SK-N-SH (cell line): ENCODE data around the gene TRIM54. TPM values are rescaled to one million over a fixed set of nuclear protein-coding genes. Genes with fewer than 3 reads are reported as not detected.

Experiments used
- CTCF ChIA-PET: fragments of 300-600, 350-600 bp; formaldehyde crosslinking; extraction: SDS; loops from one replicate; lab custom pipeline; 2021; lab: Yijun Ruan, JAX
- POLR2A ChIA-PET: fragments of 350-600 bp; sonication (Branson Sonifier 250); formaldehyde crosslinking; extraction: SDS; loops from one replicate; lab custom pipeline; 2020; ENCODE audit warnings: antibody characterized with exemption, inconsistent platforms; lab: Yijun Ruan, JAX
- DNase-seq: peaks from one replicate; pipeline ENCODE4 v3.0.0; 2012
- H2AFZ ChIP-seq: fragments of 200-600 bp; sonication (generic); 2 replicates; pipeline ENCODE4 v1.8.1; 2016; ENCODE audit warnings: antibody characterized with exemption, mild to moderate bottlenecking, low read depth
- H3F3A ChIP-seq: fragments of 200-600 bp; sonication (generic); replicated peaks from 2 replicates; pipeline ENCODE3; 2016; ENCODE audit warnings: antibody characterized with exemption, mild to moderate bottlenecking; ENCODE audit not compliant: insufficient read depth
- H3K27ac ChIP-seq, 2 experiments: fragments of 200-500 bp in 1 of 2; fragments of 200-600 bp in 1 of 2; sonication (Bioruptor generic) in 1 of 2; sonication (generic), shearing (Covaris generic) in 1 of 2; 2 replicates each; pipeline versions ENCODE4 v1.5.1 to v1.6.1; 2014 to 2016; ENCODE audit warnings: low read depth in 2 of 2, inconsistent platforms in 1 of 2, low read length in 1 of 2, mild to moderate bottlenecking in 1 of 2, mixed read lengths in 1 of 2
- H3K27me3 ChIP-seq: fragments of 200-600 bp; sonication (generic), shearing (Covaris generic); 2 replicates; pipeline ENCODE4 v1.6.1; 2016; ENCODE audit warnings: mixed run types; ENCODE audit not compliant: insufficient read depth
- H3K36me3 ChIP-seq, 2 experiments: fragments of 200-500 bp in 1 of 2; fragments of 200-600 bp in 1 of 2; sonication (Bioruptor generic) in 1 of 2; sonication (generic) in 1 of 2; replicated peaks in 1 of 2; 2 replicates each; pipeline versions ENCODE3 to v1.5.1; 2014 to 2016; ENCODE audit warnings: low read length in 1 of 2, mild to moderate bottlenecking in 1 of 2; ENCODE audit not compliant: insufficient read depth in 2 of 2, control insufficient read depth in 1 of 2
- H3K4me1 ChIP-seq, 2 experiments: fragments of 200-500 bp in 1 of 2; fragments of 200-600 bp in 1 of 2; sonication (Bioruptor generic) in 1 of 2; sonication (generic), shearing (Covaris generic) in 1 of 2; 2 replicates each; pipeline versions ENCODE4 v1.5.1 to v1.6.1; 2014 to 2016; ENCODE audit warnings: low read depth in 1 of 2, low read length in 1 of 2, mixed run types in 1 of 2; ENCODE audit not compliant: insufficient read depth in 2 of 2, control insufficient read depth in 1 of 2
- H3K4me2 ChIP-seq: fragments of 200-600 bp; sonication (generic), shearing (Covaris generic); 2 replicates; pipeline ENCODE4 v1.6.1; 2017; ENCODE audit warnings: mixed run types
- H3K4me3 ChIP-seq, 2 experiments: fragments of 200-500 bp in 1 of 2; fragments of 200-600 bp in 1 of 2; sonication (Bioruptor generic) in 1 of 2; sonication (generic), shearing (Covaris generic) in 1 of 2; 2 replicates each; pipeline versions ENCODE4 v1.5.1 to v1.8.1; 2014 to 2016; ENCODE audit warnings: low read depth in 2 of 2, inconsistent platforms in 1 of 2, low read length in 1 of 2, mild to moderate bottlenecking in 1 of 2, mixed read lengths in 1 of 2, moderate library complexity in 1 of 2
- H3K79me2 ChIP-seq: fragments of 200-600 bp; sonication (generic); 2 replicates; pipeline ENCODE4 v1.8.1; 2017; ENCODE audit warnings: mild to moderate bottlenecking; ENCODE audit not compliant: insufficient read depth
- H3K9ac ChIP-seq: fragments of 200-600 bp; sonication (generic); 2 replicates; pipeline ENCODE4 v1.6.1; 2017; ENCODE audit warnings: mixed run types
- H3K9me2 ChIP-seq: fragments of 200-600 bp; sonication (generic); 2 replicates; pipeline ENCODE4 v1.6.1; 2017; ENCODE audit warnings: mixed run types
- H3K9me3 ChIP-seq: fragments of 200-600 bp; sonication (generic); 2 replicates; pipeline ENCODE4 v1.6.1; 2017; ENCODE audit warnings: mixed run types, mild to moderate bottlenecking, moderate library complexity
- H4K20me1 ChIP-seq: fragments of 200-600 bp; sonication (generic); 2 replicates; pipeline ENCODE4 v1.6.1; 2017; ENCODE audit warnings: mild to moderate bottlenecking, mixed run types; ENCODE audit not compliant: insufficient read depth
- FOSL2 ChIP-seq: IDR thresholded peaks from 2 replicates; pipeline ENCODE4 v1.4.0; 2012; ENCODE audit warnings: low read depth, mild to moderate bottlenecking, moderate library complexity, borderline replicate concordance
- FOXJ3 ChIP-seq: sonication (generic); formaldehyde crosslinking; IDR thresholded peaks from 2 replicates; pipeline ENCODE4 v1.5.1; 2020; ENCODE audit warnings: mild to moderate bottlenecking, missing genetic modification reagents
- FOXM1 ChIP-seq: IDR thresholded peaks from 2 replicates; pipeline ENCODE4 v1.4.0; 2012; ENCODE audit warnings: low read depth, mild to moderate bottlenecking
- MEF2A ChIP-seq: IDR thresholded peaks from 2 replicates; pipeline ENCODE4 v1.4.0; 2012; ENCODE audit warnings: low read depth, borderline replicate concordance
- MXI1 ChIP-seq: IDR thresholded peaks from 2 replicates; pipeline ENCODE4 v1.6.1; 2012; ENCODE audit warnings: mild to moderate bottlenecking, low read depth, low read length, improper control_type of control experiment
- RAD21 ChIP-seq: IDR thresholded peaks from 2 replicates; pipeline ENCODE4 v1.6.1; 2012; ENCODE audit warnings: mild to moderate bottlenecking, low read length
- RCOR1 ChIP-seq: fragments of 150-350 bp; IDR thresholded peaks from 2 replicates; pipeline ENCODE4 v1.6.1; 2017; ENCODE audit warnings: antibody characterized with exemption, low read length
- RFX5 ChIP-seq: IDR thresholded peaks from 2 replicates; pipeline ENCODE4 v1.6.1; 2012; ENCODE audit warnings: mild to moderate bottlenecking, improper control_type of control experiment, low read length
- RXRA ChIP-seq: IDR thresholded peaks from 2 replicates; pipeline ENCODE4 v1.4.0; 2012; ENCODE audit warnings: low read depth, mild to moderate bottlenecking, borderline replicate concordance
- SIN3A ChIP-seq: IDR thresholded peaks from 2 replicates; pipeline ENCODE4 v1.6.1; 2012; ENCODE audit warnings: low read depth, mild to moderate bottlenecking, low read length, moderate library complexity, borderline replicate concordance
- SMC3 ChIP-seq: IDR thresholded peaks from 2 replicates; pipeline ENCODE4 v1.6.1; 2012; ENCODE audit warnings: low read depth, low read length, improper control_type of control experiment
- TAF1 ChIP-seq: IDR thresholded peaks from 2 replicates; pipeline ENCODE4 v1.6.1; 2012; ENCODE audit warnings: low read depth, mild to moderate bottlenecking, low read length, moderate library complexity, borderline replicate concordance
- ZBTB33 ChIP-seq: IDR thresholded peaks from 2 replicates; pipeline ENCODE4 v1.4.0; 2012; ENCODE audit warnings: low read depth, borderline replicate concordance
- WGBS: methylation state at CpG from one replicate; pipeline ENCODE4 v1.1.6; 2017; ENCODE audit warnings: low lambda C conversion rate; 5-methylcytosine and 5-hydroxymethylcytosine counted together
- polyA plus RNA-seq, 3 experiments: library from polyadenylated mRNA; depleted of rRNA; stranded (reverse); fragments of >200 nt; gene quantifications; 2 replicates each; pipeline ENCODE4 v1.2.3, GENCODE V29; 2012
- TF ChIP-seq, protein P1 (sequence below): IDR thresholded peaks from 2 replicates; pipeline ENCODE4 v1.4.0; 2012; ENCODE audit warnings: low read depth
- TF ChIP-seq, protein P2 (sequence below): fragments of 150-350 bp; IDR thresholded peaks from 2 replicates; pipeline ENCODE4 v1.6.1; 2016; ENCODE audit warnings: mild to moderate bottlenecking, low read depth, low read length
- TF ChIP-seq, protein P3 (sequence below): fragments of 150-350 bp; IDR thresholded peaks from 2 replicates; pipeline ENCODE4 v1.6.1; 2017; ENCODE audit warnings: antibody characterized with exemption, low read length, low read depth, borderline replicate concordance

Gene TRIM54
- polyA plus RNA-seq, 1 of the 3 experiments (the other 2 are of a cell fraction) = 0.28 TPM

DNA sequence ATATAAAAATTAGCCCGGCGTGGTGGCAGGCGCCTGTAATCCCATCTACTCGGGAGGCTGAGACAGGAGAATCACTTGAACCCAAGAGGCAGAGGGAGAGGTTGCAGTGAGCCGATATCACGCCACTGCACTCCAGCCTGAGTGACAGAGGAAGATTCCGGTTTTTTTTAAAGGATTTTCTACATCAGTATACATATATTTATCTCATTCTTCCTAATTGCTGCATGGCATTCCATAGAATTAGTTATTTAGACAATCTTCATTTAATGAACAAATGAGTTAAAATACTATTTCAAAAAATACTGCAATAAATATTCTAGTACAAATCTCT lies 72.3 kb downstream of the TRIM54 start:
- Histone ChIP-seq H3K27ac (peak overlapping the region in 1 of 2 experiments; percentile 46; a peak in 1 of 4 replicates), H3K4me3 (no peak overlapping the region; a peak in 1 of 4 replicates), H4K20me1 (peaks cover 4% of the 10 kb centered on the region; the same call in 1 of the 2 replicates), H3K79me2 (peaks cover 85% of the 10 kb centered on the region), H3K4me2 (peak overlapping the region; percentile 91), H3K4me1 (peaks cover 7 to 19% of the 10 kb centered on the region in 2 experiments; a peak in 3 of 4 replicates), H3K27me3 (no peaks in the 10 kb centered on the region), H3K36me3 (peaks cover 0 to 2% of the 10 kb centered on the region in 2 experiments), H3K9me3 (no peaks in the 10 kb centered on the region), H3K9me2 (no peaks in the 10 kb centered on the region), H3K9ac (no peak overlapping the region; the same call in 1 of the 2 replicates), H3F3A (peaks cover 19% of the 10 kb centered on the region), H2AFZ (no peak overlapping the region)
- 85% methylated on average over 7 of the region's 7 CpGs for WGBS
- DNase-seq = no peak
- CTCF ChIA-PET = interaction anchor here (1.0 to 1.1 kb wide), 2 partner anchors 11 to 15 kb away, joined by 4 read pairs; partner anchors contain the start of genes EIF2B4 and SNX17
- TF ChIP-seq, protein P1, sequence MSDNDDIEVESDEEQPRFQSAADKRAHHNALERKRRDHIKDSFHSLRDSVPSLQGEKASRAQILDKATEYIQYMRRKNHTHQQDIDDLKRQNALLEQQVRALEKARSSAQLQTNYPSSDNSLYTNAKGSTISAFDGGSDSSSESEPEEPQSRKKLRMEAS = no peak
- no peak for TF ChIP-seq MEF2A
- no peak for TF ChIP-seq RFX5
- TF ChIP-seq SIN3A = no peak
- TF ChIP-seq FOXJ3 = no peak
- POLR2A ChIA-PET = no interaction called here

DNA sequence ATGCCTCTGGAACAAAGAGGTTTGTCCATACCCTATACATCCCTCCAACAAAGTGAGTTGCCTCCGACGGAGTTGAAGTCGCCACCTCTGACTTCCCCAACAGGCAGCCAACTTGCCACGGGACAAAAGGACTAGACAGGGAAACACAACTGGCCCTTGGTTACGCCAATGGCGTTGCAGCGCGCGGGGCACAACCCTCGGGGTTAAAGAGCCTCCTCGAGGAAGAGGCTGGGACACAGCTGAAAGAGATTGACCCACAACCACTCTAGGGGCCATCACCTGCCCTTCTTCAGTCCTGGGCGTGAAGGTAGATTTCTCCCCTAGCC lies 73.8 kb downstream of the TRIM54 start:
- POLR2A ChIA-PET = interaction anchor here (0.5 to 2.8 kb wide), 14 partner anchors 8 to 277 kb away, joined by 3 to 24 read pairs (median 7); partner anchors contain the start of genes EIF2B4, MPV17, NRBP1 and PPM1G
- Histone ChIP-seq H3K9me2 (no peaks in the 10 kb centered on the region), H3K9ac (peak overlapping the region; percentile 87), H4K20me1 (peaks cover 4% of the 10 kb centered on the region; the same call in 1 of the 2 replicates), H3K79me2 (peaks cover 78% of the 10 kb centered on the region), H3K4me2 (peak overlapping the region; percentile 91), H2AFZ (peak overlapping the region; percentile 66; the same call in 1 of the 2 replicates), H3K27me3 (no peaks in the 10 kb centered on the region), H3K4me1 (peaks cover 7 to 19% of the 10 kb centered on the region in 2 experiments; a peak in 3 of 4 replicates), H3K27ac (peak overlapping the region; percentile 90 to 93), H3F3A (peaks cover 21% of the 10 kb centered on the region), H3K36me3 (peaks cover 0 to 7% of the 10 kb centered on the region in 2 experiments), H3K9me3 (no peaks in the 10 kb centered on the region), H3K4me3 (peak overlapping the region; percentile 87 to 93)
- peak; percentile 70 for DNase-seq
- CTCF ChIA-PET = interaction anchor here (1.1 to 2.5 kb wide), 4 partner anchors 13 to 91 kb away, joined by 3 to 16 read pairs (median 3); partner anchors contain the start of genes EIF2B4, SNX17 and ZNF513
- TF ChIP-seq SIN3A = peak; percentile 81; the same call in 1 of the 2 replicates
- TF ChIP-seq SMC3 = no peak
- TF ChIP-seq RAD21 = no peak
- no peak for TF ChIP-seq FOXM1
- TF ChIP-seq, protein P2, sequence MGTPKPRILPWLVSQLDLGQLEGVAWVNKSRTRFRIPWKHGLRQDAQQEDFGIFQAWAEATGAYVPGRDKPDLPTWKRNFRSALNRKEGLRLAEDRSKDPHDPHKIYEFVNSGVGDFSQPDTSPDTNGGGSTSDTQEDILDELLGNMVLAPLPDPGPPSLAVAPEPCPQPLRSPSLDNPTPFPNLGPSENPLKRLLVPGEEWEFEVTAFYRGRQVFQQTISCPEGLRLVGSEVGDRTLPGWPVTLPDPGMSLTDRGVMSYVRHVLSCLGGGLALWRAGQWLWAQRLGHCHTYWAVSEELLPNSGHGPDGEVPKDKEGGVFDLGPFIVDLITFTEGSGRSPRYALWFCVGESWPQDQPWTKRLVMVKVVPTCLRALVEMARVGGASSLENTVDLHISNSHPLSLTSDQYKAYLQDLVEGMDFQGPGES = no peak
- no peak for TF ChIP-seq RFX5
- TF ChIP-seq RCOR1 = no peak
- TF ChIP-seq ZBTB33 = no peak
- TF ChIP-seq, protein P1 = peak; percentile 35; the same call in 1 of the 2 replicates
- no peak for TF ChIP-seq MXI1
- TF ChIP-seq, protein P3, sequence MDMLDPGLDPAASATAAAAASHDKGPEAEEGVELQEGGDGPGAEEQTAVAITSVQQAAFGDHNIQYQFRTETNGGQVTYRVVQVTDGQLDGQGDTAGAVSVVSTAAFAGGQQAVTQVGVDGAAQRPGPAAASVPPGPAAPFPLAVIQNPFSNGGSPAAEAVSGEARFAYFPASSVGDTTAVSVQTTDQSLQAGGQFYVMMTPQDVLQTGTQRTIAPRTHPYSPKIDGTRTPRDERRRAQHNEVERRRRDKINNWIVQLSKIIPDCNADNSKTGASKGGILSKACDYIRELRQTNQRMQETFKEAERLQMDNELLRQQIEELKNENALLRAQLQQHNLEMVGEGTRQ = no peak
- no peak for TF ChIP-seq RXRA
- TF ChIP-seq TAF1 = 0 out of 2 replicates have a peak, but pooled peaks have one; percentile 28
- TF ChIP-seq FOSL2 = no peak
- WGBS = under 1% methylated on average over 12 of the region's 12 CpGs
